Right lobe of liver (tissue), 6 donors: ENCODE measurements around the gene GOLGA8M. TPM values are rescaled to one million over a fixed set of nuclear protein-coding genes. Genes with fewer than 3 reads are reported as not detected.
"Not testable (repeated sequence)": the region's sequence is repeated elsewhere in the genome, so short reads cannot be mapped to it uniquely, and the experiment has no call there.

ENCODE experiments used
- ATAC-seq, 4 donors: fragments of 200-7000 bp; cut with Tn5 transposase; one replicate each; pipeline ENCODE4 v1.9.1; 2020; ENCODE audit warnings: mild to moderate bottlenecking in 4 of 4, moderate library complexity in 4 of 4
- DNase-seq, 3 donors: peaks; one replicate each; pipeline ENCODE4 v3.0.0-alpha.2; 2020
- H3K27ac ChIP-seq, 3 donors: fragments of 200-600 bp; one replicate each; pipeline ENCODE4 v1.8.0; 2022
- H3K27me3 ChIP-seq, 2 donors: fragments of 200-600 bp; one replicate each; pipeline ENCODE4 v1.8.0; 2022
- H3K36me3 ChIP-seq, 4 donors: fragments of 200-600 bp; sonication (generic) in 1 of 4; one replicate each; pipeline versions ENCODE4 v1.5.1 to v1.8.0; 2017 to 2022; ENCODE audit warnings: control low read depth in 1 of 4
- H3K4me1 ChIP-seq, 4 donors: fragments of 200-600 bp; sonication (generic) in 1 of 4; one replicate each; pipeline versions ENCODE4 v1.5.1 to v1.8.0; 2017 to 2022; ENCODE audit warnings: control low read depth in 1 of 4
- H3K4me3 ChIP-seq, 3 donors: fragments of 200-600 bp; one replicate each; pipeline ENCODE4 v1.8.0; 2022
- H3K9me3 ChIP-seq, 4 donors: fragments of 200-600 bp; sonication (generic) in 1 of 4; one replicate each; pipeline versions ENCODE4 v1.5.1 to v1.8.0; 2017 to 2022; ENCODE audit warnings: control low read depth in 1 of 4
- CTCF ChIP-seq, 4 donors: fragments of 200-600 bp in 3 of 4; fragments of 450-650 bp in 1 of 4; IDR thresholded peaks; one replicate each; pipeline versions ENCODE4 v1.5.1 to v1.8.0; 2016 to 2022; ENCODE audit warnings: antibody characterized with exemption in 4 of 4, mild to moderate bottlenecking in 2 of 4
- POLR2A ChIP-seq: fragments of 450-650 bp; IDR thresholded peaks from one replicate; pipeline ENCODE4 v1.6.1; 2017; ENCODE audit warnings: antibody characterized with exemption, mild to moderate bottlenecking
- WGBS: methylation state at CpG from one replicate; pipeline ENCODE4 v1.1.6; 2018; ENCODE audit warnings: low coverage, low lambda C conversion rate; ENCODE audit not compliant: insufficient coverage; ENCODE audit errors: missing lambda C conversion rate; 5-methylcytosine and 5-hydroxymethylcytosine counted together
- intact Hi-C, 2 donors: fragments of 100-400 bp; cut with DNase I; formaldehyde crosslinking; loops; one replicate each; pipeline versions ENCODE4 v1.11.2 to v1.14.1; 2022
- long read RNA-seq: library from polyadenylated mRNA; unstranded; transcript quantifications from one replicate; pipeline ENCODE4 v2.0.0, GENCODE V29; 2019
- total RNA-seq, 6 experiments: library from RNA; depleted of rRNA in 2 of 6; stranded (reverse); fragments of >200 nt in 2 of 6; fragmentation: NEBNext Ultra II Directional in 3 of 6; extraction: Animal tissue kit (Norgen Biotek cat#: 25700) in 3 of 6; gene quantifications; one replicate each; pipeline versions ENCODE4 v1.1.0 to v1.2.4, GENCODE V29; 2016 to 2023
- donor health status: DM: no; HTN: yes; CAD: no.
- donor health status: DM: no; HTN: no; CAD: no.
- donor health status: DM: no; HTN: no; CAD: no.
- donor health status: DM: no; HTN: yes; CAD: no.
- donor health status: DM: no; HTN: yes; CAD: no.

The GOLGA8M gene, protein sequence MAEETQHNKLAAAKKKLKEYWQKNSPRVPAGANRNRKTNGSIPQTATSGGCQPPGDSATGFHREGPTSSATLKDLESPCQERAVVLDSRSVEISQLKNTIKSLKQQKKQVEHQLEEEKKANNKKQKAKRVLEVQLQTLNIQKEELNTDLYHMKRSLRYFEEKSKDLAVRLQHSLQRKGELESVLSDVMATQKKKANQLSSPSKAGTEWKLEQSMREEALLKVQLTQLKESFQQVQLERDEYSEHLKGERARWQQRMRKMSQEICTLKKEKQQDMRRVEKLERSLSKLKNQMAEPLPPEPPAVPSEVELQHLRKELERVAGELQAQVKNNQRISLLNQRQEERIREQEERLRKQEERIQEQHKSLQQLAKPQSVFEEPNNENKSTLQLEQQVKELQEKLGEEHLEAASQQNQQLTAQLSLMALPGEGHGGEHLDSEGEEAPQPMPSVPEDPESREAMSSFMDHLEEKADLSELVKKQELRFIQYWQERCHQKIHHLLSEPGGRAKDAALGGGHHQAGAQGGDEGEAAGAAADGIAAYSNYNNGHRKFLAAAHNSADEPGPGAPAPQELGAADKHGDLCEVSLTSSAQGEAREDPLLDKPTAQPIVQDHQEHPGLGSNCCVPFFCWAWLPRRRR
- total RNA-seq = 1 to 10 TPM in 5 of 6 experiments, under 1 TPM in 1; 0.68 to 6.1 (median 4.3) TPM
- long read RNA-seq, partial matches to known transcripts = 0 of 1 reads
- long read RNA-seq, other reads (novel, unspliced or antisense) = 1 of 1 reads

- DNase-seq, intact Hi-C loops, H3K27ac ChIP-seq, H3K36me3 ChIP-seq, H3K9me3 ChIP-seq, H3K27me3 ChIP-seq, ATAC-seq, H3K4me3 ChIP-seq, H3K4me1 ChIP-seq: not testable (repeated sequence)
- WGBS = no CpG with 5 or more reads among the region's 10 CpGs
Measured at GRCh38 chr15:28712270-28712669, at the start of gene GOLGA8M. Gene GOLGA8M, minus strand, starts transcription at chr15:28712421. Its CDS starts 98 bp downstream, at chr15:28712323.

DNA sequence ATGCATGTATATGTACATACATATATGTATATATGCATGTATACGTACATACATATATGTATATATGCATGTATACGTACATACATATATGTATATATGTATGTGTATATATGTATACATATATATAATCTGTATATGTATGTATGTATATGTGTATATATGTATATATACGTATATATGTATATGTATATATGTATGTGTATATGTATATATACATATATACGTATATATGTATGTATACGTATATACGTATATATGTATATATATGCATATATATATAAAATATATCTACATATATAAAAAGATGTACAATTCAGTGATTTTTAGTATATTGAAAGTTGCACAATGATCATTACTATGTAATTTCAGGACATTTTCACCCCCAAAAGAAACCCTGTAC, 30.7 kb upstream of the GOLGA8M start:
- ATAC-seq, H3K4me1 ChIP-seq, H3K27me3 ChIP-seq, H3K9me3 ChIP-seq, H3K27ac ChIP-seq, H3K36me3 ChIP-seq, H3K4me3 ChIP-seq, DNase-seq, intact Hi-C loops: not testable (repeated sequence)
- WGBS = 69% methylated on average over 6 of the region's 6 CpGs

DNA sequence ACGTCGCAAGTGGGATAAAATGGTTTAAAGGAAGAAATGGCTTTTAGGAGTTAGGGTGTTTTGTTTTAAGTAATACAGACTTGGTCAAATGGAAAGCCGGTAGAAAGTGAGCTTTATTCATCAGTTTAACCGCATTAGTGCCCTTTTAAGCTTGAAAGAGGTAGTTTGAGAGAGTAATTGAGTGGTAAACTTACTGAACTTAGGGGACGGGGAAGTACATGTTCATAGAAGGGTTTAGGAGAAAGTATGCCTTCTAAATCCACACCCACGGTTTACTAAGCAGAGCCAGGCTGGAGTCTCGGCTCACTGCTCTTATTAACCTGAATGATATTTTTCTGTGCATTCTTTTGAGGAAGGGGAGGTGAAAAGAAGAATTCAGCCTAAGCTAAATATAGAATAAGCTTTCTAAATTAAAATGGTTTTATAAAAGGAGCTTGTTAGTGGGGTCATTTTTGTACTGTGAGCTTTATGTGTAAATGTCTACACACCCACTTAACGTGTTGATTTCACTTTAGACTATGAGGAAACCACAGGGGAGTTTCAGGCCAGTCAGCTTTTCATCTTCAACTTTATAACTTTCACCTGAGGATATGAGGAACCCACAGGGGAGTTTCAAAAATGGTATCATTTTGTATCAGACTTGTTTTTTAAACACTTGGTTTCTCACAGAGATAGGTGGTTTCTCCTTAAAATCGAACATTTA, 26.5 kb upstream of the GOLGA8M start:
- intact Hi-C loops, H3K4me1 ChIP-seq, DNase-seq, H3K36me3 ChIP-seq, H3K9me3 ChIP-seq, H3K27me3 ChIP-seq: not testable (repeated sequence)
- peak overlapping the region in 2 of 3 donors; percentile 38 to 42 for H3K4me3 ChIP-seq
- WGBS = 6% methylated on average over 9 of the region's 9 CpGs
- H3K27ac ChIP-seq = peak overlapping the region; percentile 65 to 74 (median 69)
- peak in 2 of 4 donors; percentile 8 to 13 for ATAC-seq

DNA sequence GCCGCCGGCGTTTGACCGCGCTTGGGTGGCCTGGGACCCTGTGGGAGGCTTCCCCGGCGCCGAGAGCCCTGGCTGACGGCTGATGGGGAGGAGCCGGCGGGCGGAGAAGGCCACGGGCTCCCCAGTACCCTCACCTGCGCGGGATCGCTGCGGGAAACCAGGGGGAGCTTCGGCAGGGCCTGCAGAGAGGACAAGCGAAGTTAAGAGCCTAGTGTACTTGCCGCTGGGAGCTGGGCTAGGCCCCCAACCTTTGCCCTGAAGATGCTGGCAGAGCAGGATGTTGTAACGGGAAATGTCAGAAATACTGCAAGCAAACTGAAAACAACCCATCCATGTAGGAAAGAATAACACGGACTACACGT, 26.0 kb upstream of the GOLGA8M start:
- H3K4me1 ChIP-seq, intact Hi-C loops, DNase-seq, H3K9me3 ChIP-seq, H3K36me3 ChIP-seq, H3K27me3 ChIP-seq: not testable (repeated sequence)
- peak; percentile 61 to 73 (median 70) for ATAC-seq
- WGBS = 0% methylated on average over 3 of the region's 23 CpGs
- Histone ChIP-seq H3K27ac (peak overlapping the region; percentile 69 to 79 (median 75)), H3K4me3 (peak overlapping the region; percentile 18 to 53 (median 41))

- peak; percentile 53 for TF ChIP-seq POLR2A
- intact Hi-C loops, H3K4me1 ChIP-seq, H3K27me3 ChIP-seq, H3K36me3 ChIP-seq, H3K9me3 ChIP-seq: not testable (repeated sequence)
- peak; percentile 59 to 63 (median 59) for DNase-seq
- 0% methylated on average over 6 of the region's 101 CpGs for WGBS
- peak overlapping the region; percentile 62 to 79 (median 75) for H3K27ac ChIP-seq
- peak overlapping the region; percentile 18 to 53 (median 41) for H3K4me3 ChIP-seq
- ATAC-seq = peak; percentile 86 to 95 (median 93)
Measured at GRCh38 chr15:28737521-28738199, 25.4 kb upstream of the GOLGA8M start.

- peak in 2 of 3 donors; percentile 55 to 62 for DNase-seq
- H3K4me3 ChIP-seq, H3K36me3 ChIP-seq, H3K4me1 ChIP-seq, intact Hi-C loops, H3K27ac ChIP-seq, H3K9me3 ChIP-seq, ATAC-seq, H3K27me3 ChIP-seq: not testable (repeated sequence)
- TF ChIP-seq CTCF (IDR thresholded peaks at IDR 0.05) = peak; percentile 19 to 39 (median 30)
- WGBS = 20% methylated on average over 1 of the region's 2 CpGs
Measured at GRCh38 chr15:28728061-28728460, 15.8 kb upstream of the GOLGA8M start.

GRCh38 chr15:28727026-28727425, 14.8 kb upstream of the GOLGA8M start:
- intact Hi-C loops, ATAC-seq, DNase-seq, H3K4me1 ChIP-seq, H3K4me3 ChIP-seq, H3K36me3 ChIP-seq, H3K27me3 ChIP-seq, H3K27ac ChIP-seq, H3K9me3 ChIP-seq: not testable (repeated sequence)
- 90% methylated on average over 12 of the region's 14 CpGs for WGBS
